Large intestine (tissue), 3 donors: ENCODE data around the gene MISFA. TPM values are rescaled to one million over a fixed set of nuclear protein-coding genes. Genes with fewer than 3 reads are reported as not detected.

ENCODE experiments used
- DNase-seq, 2 donors: peaks; one replicate each; pipeline versions ENCODE4 v3.0.0 to v3.0.0-alpha.2; 2013
- H3K27ac ChIP-seq: one replicate; pipeline ENCODE4 v1.5.1; 2013; ENCODE audit warnings: low read length
- H3K27me3 ChIP-seq: 2 replicates; pipeline ENCODE4 v1.6.1; 2013; ENCODE audit warnings: low read length; ENCODE audit not compliant: control insufficient read depth, insufficient read depth
- H3K36me3 ChIP-seq: 2 replicates; pipeline ENCODE4 v1.6.1; 2013; ENCODE audit warnings: low read length; ENCODE audit not compliant: control insufficient read depth, insufficient read depth
- H3K4me1 ChIP-seq: one replicate; pipeline ENCODE4 v1.6.1; 2013; ENCODE audit warnings: low read length; ENCODE audit not compliant: control insufficient read depth, insufficient read depth
- H3K4me3 ChIP-seq: one replicate; pipeline ENCODE4 v1.5.1; 2013; ENCODE audit warnings: low read length
- H3K9me3 ChIP-seq: one replicate; pipeline ENCODE4 v1.6.1; 2013; ENCODE audit warnings: mild to moderate bottlenecking, low read depth, low read length, moderate library complexity; ENCODE audit not compliant: control insufficient read depth
- WGBS: methylation state at CpG from one replicate; pipeline ENCODE4 v1.1.5; 2013; ENCODE audit warnings: low lambda C conversion rate; ENCODE audit not compliant: insufficient coverage; 5-methylcytosine and 5-hydroxymethylcytosine counted together
- polyA plus RNA-seq: library from polyadenylated mRNA; unstranded; fragments of 120-200 nt; gene quantifications from one replicate; pipeline ENCODE4 v1.2.1, GENCODE V29; 2013

Gene MISFA
- polyA plus RNA-seq, 1 donor = 4.3 TPM

DNA sequence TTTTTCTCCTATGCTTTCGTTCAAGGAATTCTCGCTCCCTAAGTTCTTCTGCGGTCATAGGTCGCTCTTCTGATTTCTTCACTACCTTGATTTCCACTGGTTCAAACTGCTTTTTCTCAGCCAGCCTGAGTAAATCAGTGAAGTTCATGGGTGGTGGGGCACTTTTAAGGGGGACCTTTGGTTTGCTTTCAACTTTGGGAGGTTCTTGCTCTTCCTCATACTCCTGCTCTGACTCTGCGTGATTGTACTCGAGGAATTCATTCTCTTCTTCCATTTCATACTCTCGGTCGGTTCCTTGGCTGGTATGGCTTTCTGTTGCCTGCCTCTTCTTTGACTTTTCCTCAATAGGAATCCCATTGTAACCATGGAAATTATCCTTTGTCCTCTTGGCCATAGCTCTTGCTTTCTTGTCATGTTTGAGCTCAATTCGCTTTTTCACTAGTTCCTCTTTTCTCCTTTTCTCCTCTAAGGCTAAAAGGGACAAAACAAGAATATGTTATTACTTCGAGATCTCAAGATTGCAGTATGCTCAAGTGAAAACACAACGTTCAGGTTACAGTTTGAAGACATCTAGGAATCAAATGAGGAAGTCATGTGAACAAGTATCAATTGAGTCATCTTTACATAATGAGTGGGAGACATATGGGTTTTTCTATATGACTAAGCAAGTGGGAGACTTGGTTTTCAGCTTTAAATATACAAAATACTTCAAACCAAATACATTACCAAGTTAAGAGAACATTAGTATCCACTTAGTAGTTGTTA is 16.2 kb downstream of the MISFA start:
- no peaks in the 10 kb centered on the region for H3K4me1 ChIP-seq
- 90% methylated on average over 6 of the region's 11 CpGs for WGBS
- no peaks in the 10 kb centered on the region for H3K27me3 ChIP-seq
- H3K4me3 ChIP-seq = no peak overlapping the region
- peaks cover 41% of the 10 kb centered on the region for H3K36me3 ChIP-seq
- H3K27ac ChIP-seq = no peak overlapping the region
- DNase-seq = no peak
- no peaks in the 10 kb centered on the region for H3K9me3 ChIP-seq

- WGBS = 20% methylated on average over 1 of the region's 10 CpGs
- DNase-seq = no peak
Observed at GRCh38 chr11:18617688-18618341, 18.2 kb downstream of the MISFA start.

GRCh38 chr11:18618342-18619025 is 18.9 kb downstream of the MISFA start:
- Histone ChIP-seq H3K9me3 (no peaks in the 10 kb centered on the region), H3K27me3 (no peaks in the 10 kb centered on the region), H3K36me3 (peaks cover 24% of the 10 kb centered on the region), H3K4me1 (no peaks in the 10 kb centered on the region), H3K27ac (no peak overlapping the region), H3K4me3 (no peak overlapping the region)
- WGBS = 66% methylated on average over 3 of the region's 5 CpGs
- no peak for DNase-seq

More at GRCh38 chr11:18617688-18618341, 18.2 kb downstream of the MISFA start:
- H3K36me3 ChIP-seq = peaks cover 28% of the 10 kb centered on the region
- H3K27me3 ChIP-seq = no peaks in the 10 kb centered on the region
- no peaks in the 10 kb centered on the region for H3K4me1 ChIP-seq
- no peaks in the 10 kb centered on the region for H3K9me3 ChIP-seq
- H3K4me3 ChIP-seq = no peak overlapping the region
- H3K27ac ChIP-seq = no peak overlapping the region

DNA sequence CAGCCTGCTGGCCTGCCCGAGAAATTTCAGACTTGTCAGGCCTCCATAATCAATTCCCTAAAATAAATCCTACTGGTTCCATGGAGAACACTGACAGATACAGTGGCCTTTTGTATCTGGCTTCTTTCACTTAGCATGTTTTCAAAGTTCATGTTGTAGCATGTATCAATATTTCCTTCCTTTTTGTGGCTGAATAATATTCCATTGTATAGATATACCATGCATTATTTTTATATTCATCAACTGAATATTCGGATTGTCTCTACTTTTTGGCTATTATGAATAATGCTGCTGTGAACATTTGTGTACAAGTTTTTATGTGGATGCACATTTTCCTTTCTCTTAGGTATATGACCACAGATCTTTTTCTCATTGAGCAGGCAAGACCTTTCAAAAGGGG is 24.1 kb downstream of the MISFA start:
- H3K27ac ChIP-seq = no peak overlapping the region
- 100% methylated on average over 1 of the region's 2 CpGs for WGBS

GRCh38 chr11:18624161-18624560 is 24.6 kb downstream of the MISFA start:
- Histone ChIP-seq H3K27ac (no peak overlapping the region), H3K9me3 (no peaks in the 10 kb centered on the region), H3K36me3 (peaks cover 2% of the 10 kb centered on the region), H3K4me1 (no peaks in the 10 kb centered on the region), H3K27me3 (no peaks in the 10 kb centered on the region), H3K4me3 (no peak overlapping the region)
- WGBS = no CpG with 5 or more reads among the region's 1 CpG
- DNase-seq = no peak

More for the DNA sequence above, 24.1 kb downstream of the MISFA start:
- H3K4me3 ChIP-seq = no peak overlapping the region
- H3K27me3 ChIP-seq = no peaks in the 10 kb centered on the region
- no peak for DNase-seq
- H3K36me3 ChIP-seq = peaks cover 2% of the 10 kb centered on the region
- no peaks in the 10 kb centered on the region for H3K9me3 ChIP-seq
- H3K4me1 ChIP-seq = no peaks in the 10 kb centered on the region

DNA sequence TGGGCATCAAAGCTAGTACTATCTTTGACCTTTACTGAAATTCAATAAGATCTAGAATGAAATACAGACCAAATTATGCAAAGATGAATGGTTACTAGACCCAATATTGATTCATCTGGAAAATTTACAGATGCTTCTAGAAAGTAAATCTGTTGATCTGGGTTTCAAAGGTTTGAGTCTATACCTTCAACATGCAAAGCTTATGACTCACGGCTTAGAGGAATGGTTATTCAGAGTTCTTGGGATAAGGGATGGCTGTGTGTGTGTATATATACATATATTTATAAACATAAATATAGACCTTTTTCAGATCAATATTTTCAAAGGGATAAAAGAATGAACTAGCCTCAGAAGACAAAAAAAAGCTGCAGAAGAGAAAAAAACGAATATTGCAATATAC is 33.3 kb downstream of the MISFA start:
- Histone ChIP-seq H3K27me3 (peaks cover 2% of the 10 kb centered on the region), H3K27ac (no peak overlapping the region), H3K36me3 (peaks cover 2% of the 10 kb centered on the region), H3K9me3 (no peaks in the 10 kb centered on the region), H3K4me1 (peaks cover 2% of the 10 kb centered on the region), H3K4me3 (peak overlapping the region; percentile 83)
- DNase-seq = no peak
- 0% methylated on average over 1 of the region's 2 CpGs for WGBS

DNA sequence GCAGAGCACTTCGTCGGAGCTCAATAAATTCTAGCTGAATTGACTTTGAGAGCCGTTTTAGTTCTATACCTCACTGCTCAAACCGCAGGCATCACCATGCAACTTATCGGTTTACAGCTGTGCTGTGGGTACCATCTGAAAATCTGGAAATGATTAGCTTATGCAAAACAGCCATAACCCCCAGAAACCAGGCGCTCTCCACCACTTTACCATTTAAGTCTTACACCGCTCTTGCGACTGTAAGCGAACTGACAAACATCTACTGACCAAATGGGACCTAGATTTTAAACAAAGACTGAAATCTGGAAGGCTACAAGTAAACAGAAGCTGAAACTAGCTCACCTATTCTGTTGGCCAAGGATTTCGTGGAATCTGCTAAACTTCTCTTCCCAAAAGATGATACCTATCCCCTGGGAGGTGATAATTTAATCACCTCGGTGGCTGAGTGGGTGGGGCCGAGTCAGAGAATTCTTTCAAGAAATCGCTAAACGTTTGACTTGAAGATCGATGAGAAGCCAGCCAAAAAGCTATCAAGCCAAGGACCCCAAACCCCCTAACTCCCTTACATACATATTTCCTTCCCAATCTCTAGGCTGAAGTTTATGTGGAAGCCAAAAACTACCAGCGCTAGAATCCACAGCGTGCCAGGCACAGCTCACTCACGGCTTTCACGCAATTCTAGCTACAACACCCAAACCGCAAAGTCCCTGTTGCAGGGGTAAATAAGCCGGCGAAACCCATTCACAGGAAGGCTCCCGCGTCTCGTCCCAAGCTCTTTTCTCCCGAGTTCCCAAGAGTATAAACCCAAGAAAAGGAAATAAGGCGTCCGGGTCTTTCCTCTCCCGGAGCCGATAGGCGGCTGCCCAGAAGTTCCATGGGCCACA is 33.9 kb downstream of the MISFA start:
- peak in 1 of 2 donors; percentile 8 for DNase-seq
- no peaks in the 10 kb centered on the region for H3K9me3 ChIP-seq
- peaks cover 2% of the 10 kb centered on the region for H3K4me1 ChIP-seq
- H3K36me3 ChIP-seq = peaks cover 1% of the 10 kb centered on the region
- H3K27me3 ChIP-seq = peaks cover 2% of the 10 kb centered on the region
- H3K27ac ChIP-seq = peak overlapping the region; percentile 96
- peak overlapping the region; percentile 83 for H3K4me3 ChIP-seq
- no CpG with 5 or more reads among the region's 31 CpGs for WGBS

DNA sequence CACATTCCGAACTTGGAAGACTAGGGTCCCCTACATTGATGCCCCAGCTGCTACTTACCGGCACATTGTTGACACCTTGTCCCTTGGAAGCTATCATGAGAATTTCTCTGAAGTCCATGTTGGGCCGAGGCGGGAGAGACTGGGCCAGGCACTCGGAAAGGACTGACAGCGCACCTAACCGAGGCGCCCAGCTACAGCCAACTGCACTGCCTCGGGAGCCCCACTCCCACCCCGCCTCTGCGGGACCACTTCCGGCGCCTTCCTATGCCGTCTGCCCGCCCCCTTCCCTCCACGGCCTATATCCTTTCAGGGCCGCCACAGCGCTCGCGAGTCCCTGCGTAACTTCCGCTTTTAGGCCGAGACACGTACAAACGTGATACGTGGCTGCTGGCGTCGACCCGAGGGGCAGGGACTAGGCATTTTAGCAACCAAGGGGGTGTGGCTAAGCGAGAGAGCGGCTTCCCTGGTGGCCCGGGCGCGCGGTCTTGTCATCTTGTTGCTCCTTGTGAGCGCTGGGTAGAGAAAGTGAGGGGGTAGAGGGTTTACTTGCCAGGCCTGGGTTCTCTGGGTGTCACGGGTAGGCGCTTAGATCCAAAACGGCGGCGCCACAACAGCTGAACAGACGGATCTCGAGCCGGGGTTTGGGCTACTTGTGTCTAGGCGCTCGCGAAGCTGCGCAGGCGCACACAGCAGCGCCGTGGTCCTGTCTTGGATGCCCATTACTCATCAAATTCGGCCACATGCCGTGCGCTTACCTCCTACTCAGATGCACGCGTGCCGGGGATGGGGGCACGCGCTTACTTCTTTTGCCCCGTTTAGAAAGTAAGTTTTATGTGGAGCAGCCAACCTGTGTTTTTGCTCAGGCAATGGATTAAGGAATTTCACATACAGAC is 34.8 kb downstream of the MISFA start, which contains the start of gene SPTY2D1:
SPTY2D1 (minus strand) TSS at position 203 of the 893 bp plus-strand sequence; CDS start at position 118, 85 bp downstream.
- peaks cover 2% of the 10 kb centered on the region for H3K4me1 ChIP-seq
- H3K9me3 ChIP-seq = no peaks in the 10 kb centered on the region
- H3K27ac ChIP-seq = peak within 1 kb of the TSS; percentile 96
- peak; percentile 99 for DNase-seq
- WGBS = no CpG with 5 or more reads among the region's 60 CpGs
- peaks cover 5% of the 10 kb centered on the region for H3K27me3 ChIP-seq
- H3K36me3 ChIP-seq = no peaks in the 10 kb centered on the region
- peak within 1 kb of the TSS; percentile 83 for H3K4me3 ChIP-seq

DNA sequence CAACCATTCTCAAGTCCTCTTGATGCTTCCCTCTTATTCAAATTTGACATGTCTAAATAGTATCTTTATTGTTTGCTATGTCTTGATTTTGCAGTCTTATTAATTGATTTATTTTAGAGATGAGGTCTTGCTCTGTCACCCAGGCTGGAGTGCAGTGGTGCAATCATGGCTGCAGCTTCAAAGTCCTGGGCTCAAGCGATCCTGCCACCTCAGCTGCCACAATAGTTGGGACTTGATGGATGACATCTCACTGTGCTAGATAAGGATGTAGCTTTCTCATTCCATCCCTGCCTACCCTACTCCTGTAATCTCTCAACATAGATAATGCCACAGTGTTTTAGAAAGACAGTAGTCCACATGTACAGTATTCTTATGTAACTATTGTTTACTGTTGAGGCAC is 42.1 kb downstream of the MISFA start:
- no peaks in the 10 kb centered on the region for H3K4me1 ChIP-seq
- WGBS = no CpG with 5 or more reads among the region's 1 CpG
- H3K36me3 ChIP-seq = no peaks in the 10 kb centered on the region
- no peak overlapping the region for H3K4me3 ChIP-seq
- DNase-seq = no peak
- H3K9me3 ChIP-seq = no peaks in the 10 kb centered on the region
- H3K27me3 ChIP-seq = peaks cover 4% of the 10 kb centered on the region
- H3K27ac ChIP-seq = no peak overlapping the region
